GM23248 (cell line): ENCODE data around the gene ARSJ.

Experiments
- EZH2 ChIP-seq: fragments of 200-600 bp; sonication (generic); IDR thresholded peaks from 2 replicates; pipeline ENCODE4 v1.6.1; 2018; ENCODE audit warnings: antibody characterized with exemption, mild to moderate bottlenecking; ENCODE audit not compliant: insufficient read depth, poor library complexity, severe bottlenecking
- EZH2phosphoT487 ChIP-seq: fragments of 200-600 bp; sonication (generic); IDR thresholded peaks from 2 replicates; pipeline ENCODE4 v1.6.1; 2018; ENCODE audit warnings: antibody characterized with exemption, moderate library complexity, mild to moderate bottlenecking, low read depth; ENCODE audit not compliant: insufficient read depth

DNA sequence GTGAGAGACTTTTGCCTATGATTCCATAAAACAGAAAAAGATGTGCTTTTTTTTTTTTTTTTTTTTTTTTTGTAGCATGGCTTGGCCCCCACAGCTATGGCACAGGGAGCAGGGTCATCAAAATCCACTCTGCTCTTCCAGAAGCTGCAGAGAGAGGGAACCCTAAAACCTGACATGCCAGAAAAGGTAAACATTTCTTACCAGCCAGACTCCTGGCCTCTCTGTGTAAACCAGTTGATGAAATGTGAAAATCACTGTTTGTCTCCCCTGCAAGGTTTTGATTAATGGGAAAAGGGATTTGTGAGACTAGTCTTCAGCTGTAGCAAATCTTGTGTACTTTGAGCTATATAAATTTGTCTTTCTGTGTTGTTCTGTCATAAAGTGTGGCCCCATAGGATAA, 105.9 kb downstream of the ARSJ start:
- TF ChIP-seq EZH2phosphoT487: no peak
- no peak for TF ChIP-seq EZH2
